ENCODE results near the gene GMDS.

The GMDS gene

GRCh38 chr6:1703091-1703855 lies 542.1 kb downstream of the GMDS start:
- TF ChIP-seq CTCF (IDR thresholded peaks at IDR 0.05; ENCODE audit: borderline replicate concordance, insufficient read depth, low read depth, low read length), result no peak
- no peak overlapping the region for H3K4me3 ChIP-seq (ENCODE audit: low read depth, low read length)

GRCh38 chr6:1702580-1703051 lies 542.8 kb downstream of the GMDS start:
- no peak overlapping the region for H3K4me3 ChIP-seq (ENCODE audit: low read depth, low read length)
- no peak for TF ChIP-seq CTCF (IDR thresholded peaks at IDR 0.05; ENCODE audit: borderline replicate concordance, insufficient read depth, low read depth, low read length)

DNA sequence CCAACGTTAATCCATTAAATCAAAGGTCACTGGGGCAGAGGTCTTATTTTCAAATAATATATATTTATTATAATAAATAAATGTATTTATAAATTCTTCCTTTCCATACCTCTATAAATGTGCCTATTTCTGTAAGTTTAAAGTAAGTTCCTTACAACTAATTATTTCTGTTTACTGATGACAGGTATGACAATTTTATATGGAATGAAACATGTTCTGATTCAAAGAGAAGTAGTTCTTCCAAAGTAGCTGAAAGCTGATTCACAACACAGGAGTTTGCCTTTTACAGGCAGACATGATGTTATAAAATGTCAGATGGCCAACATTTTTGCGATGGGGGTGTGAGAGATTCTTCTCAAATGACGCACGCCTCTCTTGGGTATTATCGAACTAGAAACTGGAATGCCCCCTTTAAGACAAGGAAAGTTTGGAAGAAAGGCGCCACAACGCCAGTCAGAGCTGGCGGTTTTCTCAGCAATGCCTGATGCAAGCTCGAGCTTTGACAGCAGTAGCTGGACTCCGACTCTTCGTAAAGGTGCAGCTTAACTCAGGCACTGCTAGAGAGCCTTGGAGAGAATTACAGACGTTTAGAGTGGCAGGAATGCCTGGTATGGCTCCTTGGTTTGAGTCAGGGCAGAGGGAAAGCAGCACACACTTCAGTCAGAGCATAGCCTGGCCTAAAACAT lies 543.6 kb downstream of the GMDS start:
- no peak for TF ChIP-seq CTCF (IDR thresholded peaks at IDR 0.05; ENCODE audit: borderline replicate concordance, insufficient read depth, low read depth, low read length)
- no peak overlapping the region for H3K4me3 ChIP-seq (ENCODE audit: low read depth, low read length)

DNA sequence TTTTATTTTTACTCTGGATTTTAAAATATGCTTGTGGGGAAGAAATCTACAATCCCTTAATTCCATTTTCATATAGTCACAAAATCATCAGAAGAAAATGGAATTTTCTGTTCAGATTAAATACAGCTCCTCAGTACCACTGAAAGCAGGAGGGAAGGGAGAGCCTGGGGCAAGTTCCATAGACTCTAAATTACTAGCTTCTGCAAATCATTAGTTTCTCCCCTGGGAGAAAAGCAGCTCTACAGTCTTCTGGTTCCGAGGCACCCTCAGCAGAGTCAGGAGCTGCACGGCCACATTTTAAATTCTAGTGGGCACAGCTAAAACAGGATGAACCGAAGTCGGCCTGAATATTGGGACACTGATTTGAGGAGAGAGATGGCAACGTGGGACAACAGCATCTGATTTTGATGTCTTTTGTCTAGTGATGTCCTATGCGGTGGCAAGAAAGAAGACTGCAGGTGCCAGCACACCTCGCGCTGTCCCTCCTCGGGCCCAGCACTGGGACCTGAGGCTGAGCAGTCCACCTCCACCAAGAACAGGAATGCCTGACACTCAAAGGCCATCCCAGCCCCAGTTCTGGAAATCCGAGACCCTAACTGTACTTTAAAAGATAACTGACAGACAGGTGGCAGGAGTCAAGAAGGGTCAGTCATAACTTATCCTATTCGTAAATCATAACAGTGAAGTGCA lies 545.0 kb downstream of the GMDS start:
- no peak for TF ChIP-seq CTCF (IDR thresholded peaks at IDR 0.05; ENCODE audit: borderline replicate concordance, insufficient read depth, low read depth, low read length)
- no peak overlapping the region for H3K4me3 ChIP-seq (ENCODE audit: low read depth, low read length)

- no peak for TF ChIP-seq CTCF (IDR thresholded peaks at IDR 0.05; ENCODE audit: borderline replicate concordance, insufficient read depth, low read depth, low read length)
- H3K4me3 ChIP-seq (ENCODE audit: low read depth, low read length), result no peak overlapping the region
Measured at GRCh38 chr6:1698527-1698926, 546.9 kb downstream of the GMDS start.

GRCh38 chr6:1697688-1698351 lies 547.6 kb downstream of the GMDS start:
- TF ChIP-seq CTCF (IDR thresholded peaks at IDR 0.05; ENCODE audit: borderline replicate concordance, insufficient read depth, low read depth, low read length), result no peak
- no peak overlapping the region for H3K4me3 ChIP-seq (ENCODE audit: low read depth, low read length)
